ENCODE data around the gene CDC25C.

GRCh38 chr5:138315751-138316278 lies 15.8 kb downstream of the CDC25C start:
- no peak for TF ChIP-seq CREB1 (CRISPR knock-in tag; IDR thresholded peaks at IDR 0.05)
- TF ChIP-seq, protein P1, sequence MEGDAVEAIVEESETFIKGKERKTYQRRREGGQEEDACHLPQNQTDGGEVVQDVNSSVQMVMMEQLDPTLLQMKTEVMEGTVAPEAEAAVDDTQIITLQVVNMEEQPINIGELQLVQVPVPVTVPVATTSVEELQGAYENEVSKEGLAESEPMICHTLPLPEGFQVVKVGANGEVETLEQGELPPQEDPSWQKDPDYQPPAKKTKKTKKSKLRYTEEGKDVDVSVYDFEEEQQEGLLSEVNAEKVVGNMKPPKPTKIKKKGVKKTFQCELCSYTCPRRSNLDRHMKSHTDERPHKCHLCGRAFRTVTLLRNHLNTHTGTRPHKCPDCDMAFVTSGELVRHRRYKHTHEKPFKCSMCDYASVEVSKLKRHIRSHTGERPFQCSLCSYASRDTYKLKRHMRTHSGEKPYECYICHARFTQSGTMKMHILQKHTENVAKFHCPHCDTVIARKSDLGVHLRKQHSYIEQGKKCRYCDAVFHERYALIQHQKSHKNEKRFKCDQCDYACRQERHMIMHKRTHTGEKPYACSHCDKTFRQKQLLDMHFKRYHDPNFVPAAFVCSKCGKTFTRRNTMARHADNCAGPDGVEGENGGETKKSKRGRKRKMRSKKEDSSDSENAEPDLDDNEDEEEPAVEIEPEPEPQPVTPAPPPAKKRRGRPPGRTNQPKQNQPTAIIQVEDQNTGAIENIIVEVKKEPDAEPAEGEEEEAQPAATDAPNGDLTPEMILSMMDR (IDR thresholded peaks at IDR 0.05) = no peak

All from WTC11 (cell line).